SU-DHL-6 (cell line): ENCODE data around the gene PROX1.
"Not testable (repeated sequence)": the region's sequence is repeated elsewhere in the genome, so short reads cannot be mapped to it uniquely, and the experiment has no call there.

Experiments
- H2AFZ ChIP-seq: fragments of 200-600 bp; sonication (generic); 2 replicates; pipeline ENCODE4 v1.6.1; 2014; ENCODE audit warnings: low read depth, mild to moderate bottlenecking, moderate library complexity, mixed read lengths, antibody characterized with exemption, low read length; ENCODE audit not compliant: severe bottlenecking
- H3F3A ChIP-seq: fragments of 200-600 bp; shearing (Covaris generic); 2 replicates; pipeline ENCODE4 v1.6.0; 2016; ENCODE audit warnings: antibody characterized with exemption, mild to moderate bottlenecking; ENCODE audit not compliant: insufficient read depth
- H3K27ac ChIP-seq: fragments of 200-600 bp; sonication (generic); 2 replicates; pipeline ENCODE4 v1.5.1; 2016; ENCODE audit warnings: low read depth, mild to moderate bottlenecking, low read length, moderate library complexity, mixed read lengths
- H3K27me3 ChIP-seq: fragments of 200-600 bp; sonication (generic), shearing (Covaris generic); 2 replicates; pipeline ENCODE4 v1.6.0; 2014; ENCODE audit warnings: mild to moderate bottlenecking, low read length
- H3K36me3 ChIP-seq: fragments of 200-600 bp; sonication (generic); 2 replicates; pipeline ENCODE4 v1.6.1; 2014; ENCODE audit warnings: mild to moderate bottlenecking, low read length, mixed read lengths
- H3K4me2 ChIP-seq: fragments of 300-600, 200-600 bp; shearing (Covaris generic), sonication (generic); 2 replicates; pipeline ENCODE4 v1.6.0; 2014; ENCODE audit warnings: low read length, low read depth, mild to moderate bottlenecking; ENCODE audit not compliant: poor library complexity, severe bottlenecking
- H3K4me3 ChIP-seq: fragments of 200-600 bp; sonication (generic); 2 replicates; pipeline ENCODE4 v1.5.1; 2014; ENCODE audit warnings: antibody characterized with exemption, low read length, mild to moderate bottlenecking, mixed read lengths; ENCODE audit not compliant: insufficient read depth, poor library complexity, severe bottlenecking
- H3K79me2 ChIP-seq: fragments of 200-600 bp; sonication (generic); 2 replicates; pipeline ENCODE4 v1.6.1; 2014; ENCODE audit warnings: mild to moderate bottlenecking, low read length, moderate library complexity; ENCODE audit not compliant: insufficient read depth
- H3K9ac ChIP-seq: fragments of 200-600 bp; sonication (generic); 2 replicates; pipeline ENCODE4 v1.7.0; 2014; ENCODE audit warnings: mild to moderate bottlenecking, low read length
- H3K9me2 ChIP-seq: fragments of 200-600 bp; sonication (generic); replicated peaks from 2 replicates; pipeline ENCODE4 v1.6.1; 2014; ENCODE audit warnings: low read length; ENCODE audit not compliant: insufficient read depth
- H3K9me3 ChIP-seq: fragments of 200-600 bp; sonication (generic); 2 replicates; pipeline ENCODE4 v1.6.1; 2014; ENCODE audit warnings: low read length, mixed read lengths; ENCODE audit not compliant: insufficient read depth
- H4K20me1 ChIP-seq: fragments of 200-600 bp; sonication (generic); 2 replicates; pipeline ENCODE4 v1.6.1; 2014; ENCODE audit warnings: low read depth, mild to moderate bottlenecking, antibody characterized with exemption, low read length, moderate library complexity, mixed read lengths
- CTCF ChIP-seq: fragments of 200-600 bp; sonication (generic); IDR thresholded peaks from one replicate; pipeline ENCODE4 v1.5.1; 2017; ENCODE audit warnings: antibody characterized with exemption, mild to moderate bottlenecking, low read length, moderate library complexity; ENCODE audit not compliant: insufficient read depth, poor library complexity, severe bottlenecking
- EZH2phosphoT487 ChIP-seq: fragments of 200-600 bp; sonication (generic), shearing (Covaris generic); conservative IDR thresholded peaks from 2 replicates; pipeline ENCODE4 v1.6.1; 2018; ENCODE audit warnings: mild to moderate bottlenecking, antibody characterized with exemption, low read length, moderate library complexity, mixed read lengths

PROX1 gene

GRCh38 chr1:214078950-214079349, 91.2 kb downstream of the PROX1 start:
- Histone ChIP-seq H3K27me3 (no peaks in the 10 kb centered on the region), H3K79me2 (no peaks in the 10 kb centered on the region), H3F3A (no peaks in the 10 kb centered on the region), H4K20me1 (no peaks in the 10 kb centered on the region), H3K27ac (no peak overlapping the region), H3K9ac (no peak overlapping the region), H3K9me2 (no peaks in the 10 kb centered on the region), H3K9me3 (no peaks in the 10 kb centered on the region), H2AFZ (no peak overlapping the region), H3K36me3 (no peaks in the 10 kb centered on the region), H3K4me2 (no peak overlapping the region), H3K4me3 (no peak overlapping the region)
- no peak for TF ChIP-seq EZH2phosphoT487
- TF ChIP-seq CTCF = no peak

- H3K9me2 ChIP-seq = no peaks in the 10 kb centered on the region
- H3K9ac ChIP-seq = no peak overlapping the region
- H2AFZ ChIP-seq = no peak overlapping the region
- H3K9me3 ChIP-seq = no peaks in the 10 kb centered on the region
- no peaks in the 10 kb centered on the region for H4K20me1 ChIP-seq
- no peaks in the 10 kb centered on the region for H3K79me2 ChIP-seq
- no peaks in the 10 kb centered on the region for H3K36me3 ChIP-seq
- no peaks in the 10 kb centered on the region for H3F3A ChIP-seq
- no peak overlapping the region for H3K4me3 ChIP-seq
- H3K27ac ChIP-seq = no peak overlapping the region
- TF ChIP-seq CTCF (no peak), EZH2phosphoT487 (no peak)
- no peaks in the 10 kb centered on the region; the same call in 1 of the 2 replicates for H3K27me3 ChIP-seq
- H3K4me2 ChIP-seq = no peak overlapping the region
These were observed 97.6 kb downstream of the PROX1 start for GRCh38 chr1:214085325-214085724.

GRCh38 chr1:214086945-214087344, 99.2 kb downstream of the PROX1 start:
- Histone ChIP-seq H3K4me3 (no peak overlapping the region), H3K27me3 (no peaks in the 10 kb centered on the region; the same call in 1 of the 2 replicates), H3K9me2 (no peaks in the 10 kb centered on the region), H3K36me3 (no peaks in the 10 kb centered on the region), H3K9me3 (no peaks in the 10 kb centered on the region), H4K20me1 (no peaks in the 10 kb centered on the region), H3K27ac (no peak overlapping the region), H3K4me2 (no peak overlapping the region), H2AFZ (no peak overlapping the region), H3F3A (no peaks in the 10 kb centered on the region), H3K9ac (no peak overlapping the region), H3K79me2 (no peaks in the 10 kb centered on the region)
- TF ChIP-seq CTCF = no peak
- no peak for TF ChIP-seq EZH2phosphoT487

- not testable (repeated sequence) for H2AFZ ChIP-seq, H3F3A ChIP-seq, H3K9me3 ChIP-seq, H3K36me3 ChIP-seq, H3K79me2 ChIP-seq, H3K9ac ChIP-seq, H3K4me2 ChIP-seq, H3K4me3 ChIP-seq, H4K20me1 ChIP-seq, H3K27me3 ChIP-seq, H3K9me2 ChIP-seq, H3K27ac ChIP-seq
These were observed 101.2 kb downstream of the PROX1 start for GRCh38 chr1:214089003-214089402.
